GM12874 (cell line): Measurements from ENCODE around the gene TMEM221.

Experiments used
- CTCF ChIP-seq: IDR thresholded peaks from 2 replicates; pipeline ENCODE4 v1.5.1; 2011; ENCODE audit warnings: low read depth, mild to moderate bottlenecking, control low read depth, low read length, moderate library complexity; ENCODE audit not compliant: insufficient read depth

Gene TMEM221

GRCh38 chr19:17419154-17419620 lies 29.3 kb downstream of the TMEM221 start:
- no peak for TF ChIP-seq CTCF

GRCh38 chr19:17418710-17419109 lies 29.8 kb downstream of the TMEM221 start:
- no peak for TF ChIP-seq CTCF

DNA sequence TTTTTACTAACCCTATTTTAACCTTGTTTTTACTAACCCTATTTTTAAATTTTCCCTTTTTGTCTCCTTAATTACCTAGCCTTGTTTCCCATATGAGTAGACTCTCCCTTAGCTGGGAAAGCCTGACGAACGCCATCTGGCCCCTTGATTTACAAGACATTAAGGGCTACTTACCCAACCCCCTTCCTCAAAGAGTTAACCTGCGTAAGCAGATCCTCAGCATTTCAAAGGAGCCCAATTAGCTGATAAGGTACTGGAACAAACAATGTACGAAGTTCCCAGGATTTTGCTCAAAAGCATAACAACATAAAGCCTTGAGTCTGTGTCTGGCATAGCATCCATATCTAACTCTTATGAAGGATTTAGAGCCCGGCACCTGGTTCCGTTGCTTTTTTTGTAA lies 33.3 kb downstream of the TMEM221 start:
- no peak for TF ChIP-seq CTCF

GRCh38 chr19:17414097-17414496 lies 34.4 kb downstream of the TMEM221 start:
- no peak for TF ChIP-seq CTCF

DNA sequence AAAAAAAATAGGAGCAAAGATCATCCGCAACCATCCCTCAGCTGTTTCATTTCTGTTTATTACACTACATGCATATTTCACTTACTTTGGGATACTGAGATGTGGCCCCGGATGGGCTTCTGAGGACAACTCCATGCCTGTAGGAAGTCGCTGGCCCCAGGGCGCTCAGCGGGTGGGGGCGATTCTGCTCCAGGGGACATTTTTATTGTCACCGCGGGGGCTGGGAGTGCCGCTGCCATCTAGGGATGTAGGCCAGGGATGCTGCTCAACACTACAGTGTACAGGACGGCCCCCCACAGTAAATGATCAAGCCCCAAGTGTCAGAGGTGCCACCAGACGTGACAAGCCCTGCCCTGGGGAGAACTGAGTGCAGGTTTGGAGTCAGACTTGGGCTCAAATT lies 36.7 kb downstream of the TMEM221 start:
- TF ChIP-seq CTCF = no peak

DNA sequence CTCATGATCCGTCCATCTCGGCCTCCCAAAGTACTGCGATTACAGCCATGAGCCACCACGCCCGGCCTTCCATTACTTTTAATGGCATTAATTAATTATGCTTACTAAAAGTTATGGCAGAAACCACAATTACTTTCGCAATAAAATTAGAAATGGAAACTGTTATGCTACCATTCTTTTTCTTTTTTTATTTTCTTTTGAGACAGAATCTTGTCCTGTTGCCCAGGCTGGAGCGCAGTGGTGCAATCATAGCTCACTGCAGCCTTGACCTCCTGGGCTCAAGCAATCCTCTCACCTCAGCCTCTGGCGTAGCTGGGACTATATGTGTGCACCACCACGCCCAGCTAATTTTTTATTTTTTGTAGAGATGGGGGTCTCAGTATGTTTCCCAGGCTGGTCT lies 38.5 kb downstream of the TMEM221 start:
- no peak for TF ChIP-seq CTCF

DNA sequence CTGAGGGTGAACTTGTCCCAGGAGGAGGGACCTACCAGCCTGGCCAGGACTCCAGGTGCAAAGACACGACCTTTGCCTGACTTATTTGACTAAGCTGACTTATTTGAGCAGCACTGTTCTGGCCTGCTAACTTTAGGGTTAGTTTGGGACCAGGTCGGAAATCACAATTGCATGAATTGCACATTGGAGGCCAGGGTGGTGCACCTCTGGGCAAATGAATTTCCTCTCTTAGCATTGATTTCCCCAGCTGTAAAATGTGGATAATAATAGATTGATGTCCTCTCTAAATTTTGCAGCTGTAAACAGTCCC lies 41.6 kb downstream of the TMEM221 start:
- TF ChIP-seq CTCF = no peak
